ENCODE results near the gene FASN.

- TF ChIP-seq CTCF (conservative IDR thresholded peaks at IDR 0.05 in 1 of 2, IDR thresholded peaks at IDR 0.05 in 1 of 2; ENCODE audit: low read depth in 1 of 2, low read length in 2 of 2) (no peak), EZH2 (IDR thresholded peaks at IDR 0.05; ENCODE audit: low read length, missing control alignments) (no peak)
These were observed 64.5 kb downstream of the FASN start for GRCh38 chr17:82033359-82034085.
